Left renal cortex interstitium (tissue), 4 donors: ENCODE data around the gene ZNF281. TPM values are rescaled to one million over a fixed set of nuclear protein-coding genes. Genes with fewer than 3 reads are reported as not detected.
"Not testable (repeated sequence)": the region's sequence is repeated elsewhere in the genome, so short reads cannot be mapped to it uniquely, and the experiment has no call there.

Experiments
- DNase-seq, 4 donors: peaks; one replicate each; pipeline ENCODE4 v3.0.0-alpha.2; 2013; ENCODE audit warnings: low read depth in 4 of 4, low spot score in 2 of 4, missing footprints in 1 of 4
- polyA plus RNA-seq, 4 donors: library from polyadenylated mRNA; unstranded; fragments of 120-200 nt; gene quantifications; one replicate each; pipeline ENCODE4 v1.2.1, GENCODE V29; 2013; ENCODE audit not compliant: insufficient read length in 4 of 4

ZNF281 gene
- polyA plus RNA-seq, 4 donors = 24.8 to 26.0 (median 25.6) TPM

GRCh38 chr1:200433586-200433985 is 23.8 kb upstream of the ZNF281 start:
- no peak for DNase-seq

- DNase-seq = no peak
These were observed 22.8 kb upstream of the ZNF281 start for GRCh38 chr1:200432586-200432985.

GRCh38 chr1:200429221-200429751 is 19.4 kb upstream of the ZNF281 start:
- no peak for DNase-seq

- DNase-seq = no peak
These were observed 18.8 kb upstream of the ZNF281 start for GRCh38 chr1:200428482-200429205.

- no peak for DNase-seq
These were observed 17.9 kb upstream of the ZNF281 start for GRCh38 chr1:200427744-200428143.

- no peak for DNase-seq
These were observed 16.4 kb upstream of the ZNF281 start for GRCh38 chr1:200426196-200426595.

GRCh38 chr1:200423235-200423634 is 13.4 kb upstream of the ZNF281 start:
- DNase-seq = no peak

GRCh38 chr1:200422211-200422610 is 12.4 kb upstream of the ZNF281 start:
- no peak for DNase-seq

- no peak for DNase-seq
These were observed 6.2 kb upstream of the ZNF281 start for GRCh38 chr1:200415789-200416593.

GRCh38 chr1:200415227-200415626 is 5.4 kb upstream of the ZNF281 start:
- no peak for DNase-seq

- DNase-seq = no peak
These were observed 4.8 kb upstream of the ZNF281 start for GRCh38 chr1:200414657-200415056.

GRCh38 chr1:200413766-200414165 is 3.9 kb upstream of the ZNF281 start:
- not testable (repeated sequence) for DNase-seq

GRCh38 chr1:200411406-200412257 is 1.8 kb upstream of the ZNF281 start:
- DNase-seq = no peak

GRCh38 chr1:200410566-200410878 is 686 bp upstream of the ZNF281 start:
- DNase-seq = no peak

- DNase-seq = no peak
These were observed 554 bp downstream of the ZNF281 start for GRCh38 chr1:200409203-200409760.

- no peak for DNase-seq
These were observed 3.6 kb downstream of the ZNF281 start for GRCh38 chr1:200406161-200406797.

GRCh38 chr1:200405264-200405663 is 4.6 kb downstream of the ZNF281 start:
- DNase-seq = no peak

GRCh38 chr1:200401708-200402107 is 8.1 kb downstream of the ZNF281 start:
- DNase-seq = no peak

- no peak for DNase-seq
These were observed 8.6 kb downstream of the ZNF281 start for GRCh38 chr1:200401263-200401662.

- no peak for DNase-seq
These were observed 9.3 kb downstream of the ZNF281 start for GRCh38 chr1:200400556-200400955.
